Hair follicular keratinocyte (primary cell): Measurements from ENCODE around the gene MS4A1. TPM values are rescaled to one million over a fixed set of nuclear protein-coding genes. Genes with fewer than 3 reads are reported as not detected.

Source experiments
- total RNA-seq: library from RNA; depleted of rRNA; stranded (reverse); fragments of >200 nt; gene quantifications from 2 replicates; pipeline ENCODE4 v1.2.3, GENCODE V29; 2015

The MS4A1 gene
- not detected in 2 replicates for total RNA-seq

GRCh38 chr11:60455531-60456042 lies at the start of gene MS4A1:
Gene MS4A1 (plus strand): TSS chr11:60455847. CDS start chr11:60462375, 6,528 bp downstream.

DNA sequence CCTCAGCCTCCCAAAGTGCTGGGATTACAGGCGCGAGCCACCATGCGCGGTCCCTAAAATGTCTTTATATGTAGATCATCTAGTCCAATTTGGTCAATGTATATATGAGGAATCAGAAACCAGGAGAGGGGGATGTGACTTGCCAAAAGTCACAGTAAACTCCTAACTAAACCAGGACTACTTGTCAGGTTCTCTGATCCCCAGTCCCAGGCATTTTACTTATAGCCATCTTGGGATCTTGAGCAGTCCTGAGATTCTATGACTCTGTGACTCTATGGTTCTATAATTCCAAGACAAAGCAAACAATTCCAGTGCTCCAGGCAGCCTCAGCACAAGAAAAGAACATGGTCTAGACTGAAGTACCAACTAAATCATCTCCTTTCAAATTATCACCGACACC lies 26.4 kb upstream of the MS4A1 start, which contains the start of gene MS4A5:
Gene MS4A5, plus strand, starts transcription at position 301 of the 400 bp plus-strand sequence. CDS start 103 bp downstream, outside the sequence.

DNA sequence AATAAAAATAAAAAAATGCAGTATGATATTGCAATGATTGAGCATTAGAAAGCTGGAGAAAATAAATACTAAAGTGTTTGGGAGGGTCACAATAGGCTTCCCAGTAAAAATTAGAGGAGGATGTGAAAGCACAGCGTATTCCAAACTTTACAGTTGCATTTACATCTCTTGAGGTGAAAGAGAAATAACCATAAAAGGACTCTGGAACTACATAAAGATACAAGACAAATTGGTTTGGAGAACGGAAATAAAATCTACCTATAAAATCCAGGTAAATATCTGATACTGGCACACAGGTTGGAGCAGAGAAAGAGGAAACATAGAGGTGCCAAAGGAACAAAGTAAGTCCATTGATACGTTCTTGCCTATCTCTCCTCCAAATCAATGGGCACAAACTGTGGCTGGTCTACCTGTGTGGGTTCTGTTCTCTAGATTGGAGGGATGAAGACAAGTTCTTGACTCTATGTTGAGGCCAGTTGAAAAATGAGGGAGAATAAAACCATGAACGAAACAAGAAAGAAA lies 36.9 kb downstream of the MS4A1 start, which contains the start of gene MS4A12:
Gene MS4A12, plus strand, starts transcription at position 291 of the 522 bp plus-strand sequence. CDS start 4,541 bp downstream, outside the sequence.

GRCh38 chr11:60515144-60515855 lies 59.7 kb downstream of the MS4A1 start, which contains the start of gene MS4A13:
Gene MS4A13 (plus strand): TSS chr11:60515392. CDS start chr11:60518084, 2,692 bp downstream.

Other genes starting within 250 kb of the MS4A1 start
- not detected in 2 replicates for gene MS4A4E, start 212.7 kb upstream of the MS4A1 start, total RNA-seq
- gene MS4A4A, start 175.2 kb upstream of the MS4A1 start, total RNA-seq, result not detected in 2 replicates
- gene MS4A6E, start 128.6 kb upstream of the MS4A1 start, total RNA-seq, result not detected in 2 replicates
- not detected in 2 replicates for gene MS4A7, start 77.3 kb upstream of the MS4A1 start, total RNA-seq
- not detected in 2 replicates for gene MS4A14, start 59.4 kb upstream of the MS4A1 start, total RNA-seq
- gene MS4A5, start 26.3 kb upstream of the MS4A1 start, total RNA-seq, result not detected in 2 replicates
- not detected in 2 replicates for gene MS4A12, start 36.9 kb downstream of the MS4A1 start, total RNA-seq
- gene MS4A13, start 59.5 kb downstream of the MS4A1 start, total RNA-seq, result not detected in 2 replicates
- gene MS4A8, start 243.8 kb downstream of the MS4A1 start, total RNA-seq, result not detected in 2 replicates